Measurements from ENCODE around the gene GABRA5.

The GABRA5 gene

DNA sequence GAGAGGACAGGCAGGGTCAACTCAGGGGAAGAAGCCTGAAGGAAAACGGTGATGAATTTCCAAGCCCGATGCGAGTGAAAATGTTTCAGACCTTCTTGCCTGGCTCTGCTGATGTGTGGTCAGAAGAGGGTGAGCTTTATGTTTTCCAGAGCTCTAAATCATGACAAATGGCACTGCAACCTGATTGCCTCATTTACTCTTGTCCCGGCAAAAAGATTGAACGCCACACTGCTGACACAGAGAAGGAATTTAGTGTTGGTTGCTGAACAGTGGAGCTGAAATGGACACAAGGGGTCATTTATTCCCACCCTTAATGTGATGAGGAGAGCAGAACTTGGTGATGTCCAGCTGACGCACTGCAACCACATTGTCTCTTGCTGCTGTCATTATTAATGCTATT is 68.0 kb downstream of the GABRA5 start:
- no peak for DNase-seq

DNA sequence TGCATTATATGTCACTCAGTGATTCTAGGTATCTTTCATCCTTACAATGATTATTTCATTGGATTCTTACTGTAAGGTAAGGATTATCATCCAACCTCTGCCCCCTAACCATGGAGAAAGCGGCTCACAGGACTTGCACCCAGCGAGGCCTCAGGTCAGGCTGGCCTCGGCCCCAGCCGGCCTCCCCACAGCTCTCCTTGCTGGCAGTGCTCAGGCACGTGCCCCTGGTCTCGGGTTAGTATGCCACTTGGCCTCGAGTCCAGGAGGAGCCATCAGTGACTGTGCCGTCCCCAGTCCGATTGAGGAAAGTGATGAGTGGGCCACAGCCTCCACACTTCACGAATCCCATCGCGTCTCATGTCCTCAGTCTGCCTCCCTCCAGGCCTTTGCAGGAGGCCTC is 68.5 kb downstream of the GABRA5 start:
- DNase-seq: no peak

DNA sequence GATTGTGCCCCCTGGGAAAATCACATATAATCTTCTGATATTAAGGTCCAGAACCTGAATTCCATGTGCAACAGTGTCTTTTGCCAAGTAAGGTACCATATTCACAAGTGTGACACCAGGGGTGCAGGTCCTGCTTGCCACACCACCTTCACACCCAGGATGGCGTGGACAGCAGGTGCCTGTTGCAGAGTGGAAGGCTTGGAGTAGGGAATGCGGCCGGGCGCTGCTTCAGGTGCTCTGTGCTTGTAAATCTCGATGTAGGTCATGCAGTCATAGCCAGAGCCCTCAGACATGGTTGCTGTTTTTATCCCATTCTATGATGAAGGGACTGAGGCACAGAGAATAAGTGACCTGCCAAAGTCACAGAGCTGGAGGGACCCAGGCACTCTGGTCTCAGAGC is 69.6 kb downstream of the GABRA5 start:
- no peak for DNase-seq

DNA sequence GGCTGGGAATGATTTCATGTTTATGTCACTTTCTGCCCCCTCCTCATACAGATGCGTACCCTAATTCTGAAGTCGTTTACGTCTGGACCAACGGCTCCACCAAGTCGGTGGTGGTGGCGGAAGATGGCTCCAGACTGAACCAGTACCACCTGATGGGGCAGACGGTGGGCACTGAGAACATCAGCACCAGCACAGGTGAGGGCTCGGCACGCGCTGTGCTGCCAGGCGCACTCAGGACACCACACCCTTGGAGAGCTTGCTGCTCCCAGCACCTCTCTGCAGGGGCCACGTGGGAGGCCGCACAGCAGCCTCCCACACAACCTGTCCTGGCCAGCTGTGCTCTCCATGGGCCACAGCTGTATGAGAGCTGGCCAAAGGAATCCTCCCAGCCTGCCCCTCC is 70.3 kb downstream of the GABRA5 start:
- DNase-seq: no peak

DNA sequence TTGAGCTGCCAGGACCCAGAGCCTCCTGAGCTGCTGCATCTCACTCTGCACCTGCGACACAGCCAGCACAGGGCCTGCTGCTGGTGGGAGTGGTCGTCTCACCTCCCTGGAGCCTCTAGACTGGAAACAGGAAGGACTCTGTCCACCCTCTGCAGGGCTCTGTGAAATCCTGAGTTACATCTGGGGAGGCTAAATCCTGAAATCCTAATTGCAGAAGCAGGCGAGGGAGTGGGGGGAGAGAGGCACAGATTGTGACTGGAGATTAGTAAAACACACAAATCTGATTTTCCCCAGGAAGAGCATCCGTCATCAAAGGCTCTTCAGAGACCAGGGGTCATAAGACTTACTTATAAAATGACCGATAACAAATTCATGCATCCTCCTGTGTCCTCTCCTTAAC is 72.5 kb downstream of the GABRA5 start:
- DNase-seq: no peak

DNA sequence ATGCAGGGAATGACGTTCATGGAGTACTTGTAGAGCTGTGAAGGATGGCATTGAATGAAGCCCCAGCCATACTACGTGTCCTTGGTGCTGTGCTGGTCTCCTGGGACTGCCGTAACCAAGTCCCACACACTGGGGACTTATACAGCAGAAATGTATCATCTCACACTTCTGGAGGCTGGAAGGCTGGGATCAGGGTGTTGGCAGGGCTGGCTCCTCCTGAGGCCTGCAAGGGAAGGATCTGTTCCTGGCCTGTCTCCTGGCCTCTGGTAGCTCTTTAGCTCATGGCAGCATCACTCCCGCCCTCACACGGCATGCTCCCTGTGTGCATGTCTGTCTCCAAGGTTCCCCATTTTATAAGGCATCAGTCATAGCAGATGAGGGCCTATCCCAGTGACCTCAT is 74.6 kb downstream of the GABRA5 start:
- DNase-seq: no peak

DNA sequence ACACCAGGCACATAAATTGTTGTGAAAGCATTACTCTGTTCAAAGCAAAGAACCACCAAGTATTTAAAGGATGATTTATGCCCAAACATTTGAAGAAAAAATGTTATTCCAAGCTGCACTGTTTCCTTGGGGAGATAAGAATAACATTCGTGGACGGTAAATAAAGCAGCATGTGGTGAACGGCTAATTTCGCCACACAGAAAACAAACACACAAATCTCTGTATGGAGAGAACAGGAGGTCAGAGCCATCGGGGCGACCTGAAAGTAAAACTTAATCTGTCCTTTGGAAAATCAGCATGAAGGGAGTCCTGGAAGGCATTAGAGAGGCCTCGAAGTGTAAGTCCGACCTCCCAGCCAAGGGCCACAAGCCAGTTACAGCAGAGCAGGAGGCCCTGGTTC is 77.0 kb downstream of the GABRA5 start:
- no peak for DNase-seq

DNA sequence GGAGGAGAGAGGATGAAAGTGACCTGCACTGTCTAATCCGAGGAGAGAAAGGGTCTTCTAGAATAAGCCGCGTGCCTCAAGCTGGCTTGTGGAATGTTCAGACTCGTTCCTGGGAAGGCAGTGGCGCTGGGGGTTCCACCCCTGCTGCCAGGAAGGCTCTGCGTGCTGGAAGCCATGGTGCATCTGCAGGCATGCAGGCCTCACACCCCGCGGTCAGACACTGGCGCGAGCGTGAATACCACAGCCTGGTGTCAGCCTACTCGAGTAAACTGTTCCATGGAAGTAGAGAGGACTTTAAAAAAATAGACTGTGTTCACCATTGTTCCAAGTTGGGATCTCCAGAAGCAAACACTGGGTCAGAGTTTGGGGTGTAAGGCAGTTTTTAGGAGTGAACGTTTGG is 78.2 kb downstream of the GABRA5 start:
- DNase-seq: no peak

DNA sequence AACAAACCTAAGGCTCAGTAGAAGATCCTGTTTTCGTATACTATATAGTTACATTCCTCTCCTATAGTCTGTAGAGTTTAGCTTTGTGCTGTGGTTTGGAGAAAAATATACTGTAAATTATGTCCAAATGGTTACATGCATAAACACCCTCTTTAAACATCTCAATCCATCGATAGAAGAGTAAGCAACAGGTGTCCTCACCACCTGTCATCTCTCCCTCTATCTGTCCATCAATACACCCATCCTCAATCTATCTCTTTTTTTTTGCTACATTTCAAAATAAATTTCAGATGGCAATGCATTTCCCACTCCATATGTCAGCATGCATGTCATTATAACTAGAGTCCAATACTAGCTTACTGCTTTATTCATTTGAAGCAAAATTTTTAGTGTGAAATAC is 83.1 kb downstream of the GABRA5 start:
- no peak for DNase-seq

DNA sequence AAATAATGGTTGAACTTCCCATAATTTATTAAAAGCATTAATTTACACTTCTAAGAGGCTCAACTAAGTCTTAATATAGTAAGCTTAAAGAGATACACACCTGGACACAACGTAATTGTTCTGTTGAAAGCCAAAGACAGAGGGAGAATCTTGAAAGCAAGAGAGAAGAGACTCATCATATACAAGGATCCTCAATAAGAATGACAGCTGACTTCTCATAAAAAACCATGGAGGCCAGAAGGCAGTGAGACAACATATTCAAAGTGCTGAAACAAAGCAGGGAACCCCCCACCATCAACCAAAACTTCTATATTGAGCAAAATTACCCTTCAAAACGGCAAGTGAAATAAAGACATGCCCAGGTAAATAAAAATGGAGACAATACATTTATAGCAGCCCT is 87.5 kb downstream of the GABRA5 start:
- DNase-seq: no peak

DNA sequence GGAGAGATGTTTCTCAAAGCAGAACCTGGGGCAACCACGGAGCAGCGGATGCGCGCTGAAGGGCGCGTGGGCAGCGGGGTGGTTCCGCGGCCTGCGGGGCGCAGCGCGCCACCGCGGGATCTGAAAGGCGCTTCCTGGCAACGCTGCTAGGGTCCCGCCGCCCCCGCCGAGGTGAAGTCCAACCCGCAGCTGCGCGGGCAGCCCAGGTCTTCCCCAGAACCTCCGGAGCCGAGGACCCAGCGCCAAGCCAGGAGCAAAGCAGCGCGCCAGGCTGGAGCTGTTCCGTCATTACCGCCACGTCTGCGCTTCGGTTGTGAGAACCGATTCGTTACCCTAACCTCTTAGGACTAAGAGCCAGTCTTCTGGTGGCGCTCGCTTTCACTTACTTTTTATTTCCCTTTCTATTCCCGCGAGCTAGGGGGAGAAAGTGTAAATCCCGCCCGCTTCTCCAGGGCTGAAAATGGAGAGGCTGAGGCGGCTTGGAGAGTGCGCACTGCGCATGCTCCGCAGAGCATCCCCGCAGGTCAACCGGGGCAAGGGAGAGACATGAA is 100.9 kb downstream of the GABRA5 start:
- no peak for DNase-seq

DNA sequence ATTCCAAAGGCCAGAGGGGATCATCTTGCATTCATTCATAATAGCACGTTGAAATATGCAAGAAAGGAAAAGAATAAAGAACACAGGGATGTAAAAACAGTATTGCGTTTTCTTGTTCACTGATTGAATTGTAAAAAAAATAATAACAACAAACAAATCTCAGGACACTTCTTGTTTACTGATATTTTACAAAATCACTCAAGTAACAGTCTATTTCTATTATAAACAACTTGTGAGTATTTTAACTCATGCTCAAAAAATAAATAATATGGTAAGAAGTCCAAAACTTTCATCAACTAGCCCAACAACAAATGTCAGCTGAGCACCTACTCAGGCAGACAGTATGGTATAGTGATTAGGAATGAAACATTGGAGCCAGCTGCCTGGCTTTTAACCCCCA is 101.9 kb downstream of the GABRA5 start:
- DNase-seq: no peak

DNA sequence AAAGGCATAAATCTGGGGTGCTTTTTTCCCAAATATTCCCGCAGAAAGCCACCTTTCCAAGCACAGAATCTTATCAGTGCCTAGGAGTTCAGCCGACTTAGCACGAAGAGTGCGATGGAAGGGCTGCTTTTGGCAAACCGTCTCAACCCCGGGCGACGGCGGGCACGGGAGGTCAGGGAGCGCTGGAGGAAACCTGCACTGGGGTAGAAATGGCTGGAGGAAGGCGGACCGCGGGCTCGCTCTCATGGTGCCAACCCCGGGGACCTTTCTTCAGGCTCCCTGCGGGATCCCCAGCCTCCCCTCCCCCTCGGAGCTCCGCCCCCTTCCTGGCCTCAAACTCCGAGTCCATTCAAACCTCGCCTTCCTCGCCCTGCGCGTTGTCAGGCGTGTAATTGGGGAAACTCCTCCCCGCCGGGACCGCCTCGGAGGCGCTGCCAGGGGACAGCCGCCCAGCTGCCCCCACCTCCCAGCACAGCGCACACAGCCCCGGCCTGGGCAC is 103.9 kb downstream of the GABRA5 start, which contains the start of gene GABRG3:
TSS of gene GABRG3 (plus strand) at position 470 of the 499 bp plus-strand sequence.
- peak; percentile 54 for DNase-seq

DNA sequence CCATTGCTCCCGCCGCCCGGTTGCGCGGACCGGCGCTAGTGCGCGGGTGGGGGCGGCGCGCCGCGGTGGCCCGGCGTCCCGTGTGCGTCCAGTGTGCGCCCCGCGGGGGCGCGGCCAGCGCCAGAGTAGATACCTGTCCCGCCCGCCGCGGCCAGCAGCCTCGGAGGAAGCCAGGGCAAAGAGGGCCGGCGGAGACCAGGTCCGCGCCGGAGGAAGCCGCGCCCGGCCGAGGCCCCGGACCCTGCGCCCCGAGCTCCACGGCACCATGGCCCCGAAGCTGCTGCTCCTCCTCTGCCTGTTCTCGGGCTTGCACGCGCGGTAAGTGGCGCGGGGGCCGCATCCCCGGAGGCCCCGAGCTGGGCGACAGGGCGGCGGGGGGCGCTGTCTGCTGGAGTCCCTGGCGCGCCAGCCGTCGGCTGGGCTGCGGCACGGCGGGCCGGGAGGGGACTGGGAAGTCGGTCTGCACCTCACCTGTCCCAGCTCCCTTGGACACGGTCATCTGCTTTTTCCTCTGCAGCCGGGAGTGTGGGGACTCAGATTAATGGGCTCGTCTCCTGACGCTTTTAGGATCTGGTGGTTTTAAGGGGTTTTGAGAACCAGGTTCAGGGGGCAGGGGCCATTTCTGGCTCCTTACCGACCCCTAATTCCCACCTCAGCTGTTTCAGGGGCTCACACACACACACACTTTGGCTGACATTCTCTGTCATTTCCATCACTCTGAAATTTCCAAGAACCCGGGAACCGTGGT is 104.6 kb downstream of the GABRA5 start:
- DNase-seq: no peak

DNA sequence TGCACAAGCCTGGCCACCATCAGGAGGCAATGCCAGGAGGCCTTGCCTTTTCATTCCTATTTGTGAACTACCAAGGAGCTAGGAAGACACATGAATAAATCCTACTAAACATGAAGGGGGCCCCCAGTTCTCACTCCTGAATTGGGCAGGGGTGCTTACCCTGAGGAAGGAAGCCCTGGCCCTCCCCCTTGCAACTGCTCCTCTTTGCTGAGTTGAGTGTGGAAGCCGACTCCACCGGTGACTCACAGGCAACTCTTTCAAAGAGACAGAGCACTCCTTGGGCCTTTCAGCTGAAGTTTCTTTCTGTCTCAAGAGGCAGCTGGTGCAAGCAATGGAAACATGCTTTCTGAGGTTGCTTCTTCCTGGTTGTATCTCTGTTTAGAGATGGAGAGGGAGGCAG is 105.8 kb downstream of the GABRA5 start:
- peak; percentile 43 for DNase-seq

DNA sequence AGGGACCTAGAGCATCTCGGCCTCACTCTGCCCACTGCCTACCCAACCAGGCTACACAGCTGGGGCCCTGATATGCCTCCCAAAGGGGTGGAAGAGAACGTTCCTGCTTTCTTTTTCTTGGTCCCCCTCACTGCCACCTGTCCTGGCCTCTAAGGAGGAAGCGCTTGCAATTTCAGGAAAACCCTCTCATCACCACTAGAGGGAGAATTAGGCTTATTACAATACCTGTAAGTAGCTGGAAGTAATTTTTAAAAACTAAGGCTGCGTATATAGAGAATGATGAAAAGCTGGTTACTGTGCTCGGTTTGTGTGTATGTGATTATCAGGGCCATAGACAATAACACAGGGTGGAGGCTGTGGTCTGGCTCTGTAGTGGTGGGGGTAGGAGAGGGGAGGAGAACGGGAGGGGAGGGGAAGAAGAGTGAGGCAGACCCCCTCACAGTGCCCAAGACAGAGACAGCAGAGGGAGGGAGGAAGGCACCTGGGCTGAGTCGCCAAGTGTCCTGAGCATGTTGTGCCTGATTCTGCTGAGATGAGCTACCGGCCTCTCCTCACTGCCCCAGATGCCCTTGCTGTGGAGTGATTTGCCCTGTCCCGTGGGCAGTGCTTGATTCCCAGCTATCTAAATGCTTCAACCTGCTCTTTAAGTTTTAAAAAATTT is 107.4 kb downstream of the GABRA5 start:
- peak; percentile 27 for DNase-seq

DNA sequence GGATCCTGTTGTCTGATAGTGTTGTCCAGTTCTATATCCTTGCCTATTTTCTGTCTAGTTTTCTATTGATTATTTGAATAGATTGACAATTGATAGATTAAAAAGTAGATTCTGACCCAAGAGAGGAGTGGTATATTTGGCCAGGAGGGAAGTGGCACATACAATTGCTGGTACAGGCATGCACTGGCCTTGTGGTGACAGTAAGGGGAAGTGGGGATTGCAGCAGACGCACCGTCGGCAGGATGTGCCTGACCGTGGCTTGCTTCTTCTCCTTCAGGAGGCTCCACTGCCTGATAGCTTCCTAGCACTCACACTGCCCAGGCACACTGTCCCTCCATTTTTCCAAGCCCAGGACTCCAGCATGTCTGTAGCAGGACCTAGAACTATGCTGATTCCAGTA is 114.6 kb downstream of the GABRA5 start:
- DNase-seq: no peak

DNA sequence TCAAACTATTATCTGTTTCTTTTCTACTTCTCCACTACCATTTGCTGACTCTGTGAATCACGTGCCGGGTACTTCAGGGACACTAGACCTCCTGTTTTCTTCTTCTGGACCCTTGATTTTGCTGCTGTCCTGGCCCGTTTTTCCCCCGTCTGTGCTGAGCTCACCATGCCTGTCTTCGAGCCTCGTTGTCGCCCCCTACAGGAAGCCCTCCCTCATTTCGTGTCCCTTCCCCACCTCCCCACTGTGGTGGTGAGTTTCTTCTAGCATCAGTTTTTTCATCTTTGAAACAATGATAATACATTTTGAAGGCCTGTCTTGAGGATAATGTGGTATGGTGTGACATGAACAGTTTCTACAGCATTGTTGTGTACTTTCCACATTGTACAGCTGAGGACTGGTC is 117.0 kb downstream of the GABRA5 start:
- DNase-seq: no peak

DNA sequence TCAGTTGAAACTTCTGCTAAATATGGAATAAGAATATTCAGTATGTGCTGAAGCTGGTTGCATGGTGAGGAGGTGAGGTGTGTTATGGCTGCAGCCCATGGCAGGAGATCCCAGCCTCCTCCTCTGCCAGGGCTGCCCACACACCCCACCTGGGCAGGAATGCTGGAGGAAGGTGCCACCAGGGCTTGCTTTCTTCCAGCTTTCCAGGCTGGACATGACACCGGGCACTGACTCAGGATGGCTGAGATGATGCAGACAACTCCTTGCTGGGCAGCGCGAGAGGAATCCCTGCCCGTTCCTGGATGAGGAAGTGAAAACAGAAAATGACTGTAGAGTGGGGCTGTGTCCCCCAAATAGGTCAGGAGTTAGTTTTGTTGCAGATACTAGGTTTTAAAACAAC is 118.2 kb downstream of the GABRA5 start:
- DNase-seq: no peak

DNA sequence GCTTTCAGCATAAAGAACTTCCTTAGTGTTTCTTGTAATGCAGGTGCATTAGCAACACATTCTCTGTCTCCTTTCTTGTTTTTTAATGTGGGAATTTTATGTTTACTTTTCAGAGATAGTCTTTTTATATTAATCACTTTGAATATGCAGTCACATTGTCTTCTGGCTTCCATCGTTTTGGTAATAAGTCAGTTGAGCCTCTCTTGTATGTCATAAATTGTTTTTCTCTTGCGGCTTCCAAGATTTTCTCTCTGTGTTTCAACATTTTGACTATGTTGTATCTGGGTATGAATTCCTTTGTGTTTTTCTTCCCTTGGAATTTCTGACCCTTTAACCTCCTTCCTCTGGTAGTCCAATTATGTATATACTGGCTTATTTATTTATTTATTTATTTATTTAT is 129.4 kb downstream of the GABRA5 start:
- no peak for DNase-seq

Data from DMS79 (cell line).